ENCODE data around the gene TRERF1. TPM values are rescaled to one million over a fixed set of nuclear protein-coding genes. Genes with fewer than 3 reads are reported as not detected.

The TRERF1 gene
- total RNA-seq, 1 experiment from 2014 or later = 0.39 TPM

DNA sequence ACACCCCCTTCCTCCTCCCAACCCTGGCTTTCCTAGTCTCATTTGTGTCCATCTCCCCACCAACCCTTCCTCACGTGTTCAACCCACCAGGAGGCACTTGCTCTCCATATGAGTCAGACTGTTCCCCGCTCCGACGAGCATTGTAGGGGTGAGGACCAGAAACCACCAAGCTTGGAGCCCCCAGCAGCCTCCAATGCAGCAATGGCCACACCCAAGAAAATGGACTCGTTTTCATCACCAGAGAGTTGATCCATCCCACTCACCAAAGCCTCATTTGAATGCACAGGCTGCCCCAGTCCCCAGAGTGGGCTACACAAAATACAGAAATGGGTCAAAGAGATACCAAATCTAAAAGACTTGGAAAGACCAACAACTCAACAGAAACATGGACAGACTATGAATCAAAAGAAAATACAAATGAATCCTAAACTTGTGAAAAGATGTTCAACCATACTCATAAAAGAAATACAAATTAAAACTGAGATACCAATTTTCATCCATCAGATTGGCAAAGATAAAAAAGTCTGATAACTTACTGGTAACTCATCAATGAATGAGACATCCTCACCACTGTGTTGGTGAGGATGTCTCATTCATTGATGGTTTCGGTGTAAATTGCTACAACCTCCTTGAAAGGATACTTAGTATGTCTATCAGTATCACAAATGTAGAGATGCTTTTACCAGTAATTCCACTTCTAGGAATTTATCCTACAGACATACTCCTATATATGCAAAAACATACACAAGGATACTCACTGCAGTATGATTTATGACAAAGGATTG is 68.1 kb downstream of the TRERF1 start:
- POLR2A ChIA-PET = interaction anchor here (0.5 kb wide), 1 partner anchor 70 kb away, joined by 9 read pairs; no protein-coding TSS in a partner anchor
- H3K4me1 ChIP-seq = no peaks in the 10 kb centered on the region
- CTCF ChIA-PET = no interaction called here
- intact Hi-C loops (cut with micrococcal nuclease; ENCODE audit: unreplicated experiment) = no loop called here
- no TSS peak for BruUV-seq (replicated peaks)
- Mint-ChIP-seq H3K27me3 (ENCODE audit: insufficient read depth, unreplicated experiment) (peaks cover 6% of the 10 kb centered on the region), H3K27ac (ENCODE audit: unreplicated experiment) (no peak overlapping the region), H3K9me3 (ENCODE audit: unreplicated experiment) (no peaks in the 10 kb centered on the region), H3K4me1 (ENCODE audit: low read depth, unreplicated experiment) (no peaks in the 10 kb centered on the region), H3K36me3 (ENCODE audit: insufficient read depth, unreplicated experiment) (no peaks in the 10 kb centered on the region), H3K4me3 (ENCODE audit: unreplicated experiment) (no peak overlapping the region)
- no peaks in the 10 kb centered on the region for H3K9me3 ChIP-seq
- H3K4me3 ChIP-seq (ENCODE audit: low read depth, low read length) = no peak overlapping the region
- no peak for TF ChIP-seq CTCF (IDR thresholded peaks at IDR 0.05; ENCODE audit: insufficient read depth in 1 of 2, low read depth in 1 of 2, low read length in 1 of 2, severe bottlenecking in 1 of 2, unreplicated experiment in 1 of 2)
- DNase-seq = no peak
- H3K27me3 ChIP-seq (replicated peaks; ENCODE audit: control insufficient read depth, insufficient read depth, low read length) = no peaks in the 10 kb centered on the region
- no peaks in the 10 kb centered on the region for H3K36me3 ChIP-seq (ENCODE audit: control insufficient read depth, insufficient read depth, low read length)

DNA sequence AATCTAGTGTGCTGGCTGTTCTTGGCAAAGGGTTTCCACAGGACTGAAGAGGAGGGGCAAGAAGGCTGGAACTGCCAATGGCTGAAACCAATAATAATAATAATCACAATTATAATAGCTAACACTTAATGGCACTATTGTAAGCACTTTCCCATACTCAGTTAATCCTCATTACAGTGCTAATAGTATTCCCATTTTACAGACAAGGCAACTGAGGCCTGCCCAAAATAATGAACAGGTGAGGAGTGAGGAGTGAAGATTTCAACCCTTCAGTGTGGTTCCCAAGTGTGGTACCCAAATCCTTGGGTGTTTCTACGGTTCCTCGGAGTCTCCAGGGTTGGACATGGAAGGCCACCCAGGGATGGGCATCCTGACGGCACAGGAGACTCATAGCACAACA is 69.9 kb downstream of the TRERF1 start:
- no peaks in the 10 kb centered on the region for H3K4me1 ChIP-seq
- intact Hi-C loops (cut with micrococcal nuclease; ENCODE audit: unreplicated experiment) = no loop called here
- H3K36me3 ChIP-seq (ENCODE audit: control insufficient read depth, insufficient read depth, low read length) = no peaks in the 10 kb centered on the region
- TF ChIP-seq CTCF (IDR thresholded peaks at IDR 0.05; ENCODE audit: insufficient read depth in 1 of 2, low read depth in 1 of 2, low read length in 1 of 2, severe bottlenecking in 1 of 2, unreplicated experiment in 1 of 2) = no peak
- H3K4me1 Mint-ChIP-seq (ENCODE audit: low read depth, unreplicated experiment) = no peaks in the 10 kb centered on the region
- ChIA-PET CTCF (no interaction called here), POLR2A (no interaction called here)
- H3K4me3 Mint-ChIP-seq (ENCODE audit: unreplicated experiment) = no peak overlapping the region
- peaks cover 6% of the 10 kb centered on the region for H3K27me3 Mint-ChIP-seq (ENCODE audit: insufficient read depth, unreplicated experiment)
- H3K27ac Mint-ChIP-seq (ENCODE audit: unreplicated experiment) = no peak overlapping the region
- no peaks in the 10 kb centered on the region for H3K9me3 Mint-ChIP-seq (ENCODE audit: unreplicated experiment)
- no peaks in the 10 kb centered on the region for H3K9me3 ChIP-seq
- DNase-seq = no peak
- no peaks in the 10 kb centered on the region for H3K36me3 Mint-ChIP-seq (ENCODE audit: insufficient read depth, unreplicated experiment)
- no peak overlapping the region for H3K4me3 ChIP-seq (ENCODE audit: low read depth, low read length)
- no peaks in the 10 kb centered on the region for H3K27me3 ChIP-seq (replicated peaks; ENCODE audit: control insufficient read depth, insufficient read depth, low read length)
- no TSS peak for BruUV-seq (replicated peaks)

- Histone ChIP-seq H3K27me3 (replicated peaks; ENCODE audit: control insufficient read depth, insufficient read depth, low read length) (no peaks in the 10 kb centered on the region), H3K9me3 (no peaks in the 10 kb centered on the region), H3K4me3 (ENCODE audit: low read depth, low read length) (no peak overlapping the region), H3K36me3 (ENCODE audit: control insufficient read depth, insufficient read depth, low read length) (no peaks in the 10 kb centered on the region), H3K4me1 (no peaks in the 10 kb centered on the region)
- Mint-ChIP-seq H3K4me3 (ENCODE audit: unreplicated experiment) (no peak overlapping the region), H3K27ac (ENCODE audit: unreplicated experiment) (no peak overlapping the region), H3K4me1 (ENCODE audit: low read depth, unreplicated experiment) (no peaks in the 10 kb centered on the region), H3K9me3 (ENCODE audit: unreplicated experiment) (no peaks in the 10 kb centered on the region), H3K36me3 (ENCODE audit: insufficient read depth, unreplicated experiment) (no peaks in the 10 kb centered on the region), H3K27me3 (ENCODE audit: insufficient read depth, unreplicated experiment) (peaks cover 5% of the 10 kb centered on the region)
- no peak for DNase-seq
- ChIA-PET POLR2A (no interaction called here), CTCF (no interaction called here)
- BruUV-seq (replicated peaks) = no TSS peak
- intact Hi-C loops (cut with micrococcal nuclease; ENCODE audit: unreplicated experiment) = no loop called here
- TF ChIP-seq CTCF (IDR thresholded peaks at IDR 0.05; ENCODE audit: insufficient read depth in 1 of 2, low read depth in 1 of 2, low read length in 1 of 2, severe bottlenecking in 1 of 2, unreplicated experiment in 1 of 2) = no peak
Measured at GRCh38 chr6:42380228-42380979, 71.3 kb downstream of the TRERF1 start.

Measured in Caco-2 (cell line).